Neuron (in vitro differentiated cells): Measurements from ENCODE around the gene CYP39A1.
A peak's percentile ranks its signal among the peaks of the same experiment; 100 is the strongest.

Experiments
- H2AFZ ChIP-seq: one replicate; pipeline ENCODE4 v1.6.1; 2013; ENCODE audit warnings: low read depth, mild to moderate bottlenecking, inconsistent platforms, low read length, moderate library complexity
- H3K27me3 ChIP-seq: one replicate; pipeline ENCODE4 v1.6.1; 2013; ENCODE audit warnings: low read length; ENCODE audit not compliant: insufficient read depth
- H3K36me3 ChIP-seq: one replicate; pipeline ENCODE4 v1.6.1; 2013; ENCODE audit warnings: low read length; ENCODE audit not compliant: insufficient read depth
- H3K4me1 ChIP-seq: one replicate; pipeline ENCODE4 v1.6.1; 2013; ENCODE audit warnings: low read length; ENCODE audit not compliant: insufficient read depth
- H3K4me3 ChIP-seq: 2 replicates; pipeline ENCODE4 v1.5.1; 2013; ENCODE audit warnings: mild to moderate bottlenecking, low read length, moderate library complexity
- H3K9me3 ChIP-seq: one replicate; pipeline ENCODE4 v1.6.1; 2013; ENCODE audit warnings: low read length

CYP39A1 gene

GRCh38 chr6:46652603-46653438 lies at the start of gene CYP39A1, which contains the start of gene SLC25A27:
Gene CYP39A1 (minus strand): TSS chr6:46652818. CDS start chr6:46652582, 236 bp downstream.
Gene SLC25A27 (plus strand): TSS chr6:46652975. CDS start chr6:46653193, 218 bp downstream.
- H3K4me1 ChIP-seq: peaks cover 11% of the 10 kb centered on the region
- peak within 1 kb of the TSS; percentile 100 for H2AFZ ChIP-seq
- peaks cover 13% of the 10 kb centered on the region for H3K27me3 ChIP-seq
- H3K36me3 ChIP-seq: no peaks in the 10 kb centered on the region
- no peaks in the 10 kb centered on the region for H3K9me3 ChIP-seq
- peak within 1 kb of the TSS; percentile 87 for H3K4me3 ChIP-seq

GRCh38 chr6:46699970-46700369 lies 47.4 kb upstream of the CYP39A1 start:
- no peaks in the 10 kb centered on the region for H3K27me3 ChIP-seq
- H3K9me3 ChIP-seq: no peaks in the 10 kb centered on the region
- H3K36me3 ChIP-seq: no peaks in the 10 kb centered on the region
- H3K4me1 ChIP-seq: no peaks in the 10 kb centered on the region
- H3K4me3 ChIP-seq: no peak overlapping the region
- no peak overlapping the region for H2AFZ ChIP-seq

- Histone ChIP-seq H3K4me1 (no peaks in the 10 kb centered on the region), H2AFZ (no peak overlapping the region), H3K9me3 (no peaks in the 10 kb centered on the region), H3K36me3 (no peaks in the 10 kb centered on the region), H3K4me3 (no peak overlapping the region), H3K27me3 (no peaks in the 10 kb centered on the region)
Observed at GRCh38 chr6:46690911-46691451, 38.4 kb upstream of the CYP39A1 start.

- Histone ChIP-seq H2AFZ (no peak overlapping the region), H3K9me3 (no peaks in the 10 kb centered on the region), H3K4me1 (no peaks in the 10 kb centered on the region), H3K36me3 (no peaks in the 10 kb centered on the region), H3K27me3 (no peaks in the 10 kb centered on the region), H3K4me3 (no peak overlapping the region)
Observed at GRCh38 chr6:46690141-46690755, 37.6 kb upstream of the CYP39A1 start.

- Histone ChIP-seq H2AFZ (no peak overlapping the region), H3K27me3 (no peaks in the 10 kb centered on the region), H3K4me1 (no peaks in the 10 kb centered on the region), H3K4me3 (no peak overlapping the region), H3K9me3 (no peaks in the 10 kb centered on the region), H3K36me3 (no peaks in the 10 kb centered on the region)
Observed at GRCh38 chr6:46689657-46690056, 37.0 kb upstream of the CYP39A1 start.

GRCh38 chr6:46688966-46689335 lies 36.3 kb upstream of the CYP39A1 start:
- no peaks in the 10 kb centered on the region for H3K36me3 ChIP-seq
- H3K27me3 ChIP-seq: no peaks in the 10 kb centered on the region
- H3K4me3 ChIP-seq: no peak overlapping the region
- H2AFZ ChIP-seq: no peak overlapping the region
- H3K4me1 ChIP-seq: no peaks in the 10 kb centered on the region
- H3K9me3 ChIP-seq: no peaks in the 10 kb centered on the region

GRCh38 chr6:46688117-46688965 lies 35.7 kb upstream of the CYP39A1 start:
- H3K27me3 ChIP-seq: no peaks in the 10 kb centered on the region
- H3K9me3 ChIP-seq: no peaks in the 10 kb centered on the region
- no peaks in the 10 kb centered on the region for H3K36me3 ChIP-seq
- no peak overlapping the region for H2AFZ ChIP-seq
- no peak overlapping the region for H3K4me3 ChIP-seq
- no peaks in the 10 kb centered on the region for H3K4me1 ChIP-seq

GRCh38 chr6:46687619-46688097 lies 35.0 kb upstream of the CYP39A1 start, which contains the start of gene TDRD6:
Gene TDRD6 (plus strand): TSS chr6:46687885. CDS start chr6:46688129, 244 bp downstream.
- H3K4me3 ChIP-seq: no peak within 1 kb of the TSS
- H2AFZ ChIP-seq: no peak within 1 kb of the TSS
- no peaks in the 10 kb centered on the region for H3K27me3 ChIP-seq

GRCh38 chr6:46684771-46685170 lies 32.2 kb upstream of the CYP39A1 start:
- no peaks in the 10 kb centered on the region for H3K4me1 ChIP-seq
- no peaks in the 10 kb centered on the region for H3K27me3 ChIP-seq
- no peak overlapping the region for H2AFZ ChIP-seq
- no peaks in the 10 kb centered on the region for H3K36me3 ChIP-seq
- no peaks in the 10 kb centered on the region for H3K9me3 ChIP-seq
- H3K4me3 ChIP-seq: no peak overlapping the region

More at GRCh38 chr6:46687619-46688097, 35.0 kb upstream of the CYP39A1 start, which contains the start of gene TDRD6:
- H3K36me3 ChIP-seq: no peaks in the 10 kb centered on the region
- no peaks in the 10 kb centered on the region for H3K4me1 ChIP-seq
- H3K9me3 ChIP-seq: no peaks in the 10 kb centered on the region

GRCh38 chr6:46677314-46677654 lies 24.7 kb upstream of the CYP39A1 start:
- Histone ChIP-seq H2AFZ (no peak overlapping the region), H3K27me3 (no peaks in the 10 kb centered on the region), H3K4me1 (no peaks in the 10 kb centered on the region), H3K4me3 (no peak overlapping the region), H3K36me3 (no peaks in the 10 kb centered on the region), H3K9me3 (no peaks in the 10 kb centered on the region)

- Histone ChIP-seq H3K27me3 (no peaks in the 10 kb centered on the region), H3K9me3 (no peaks in the 10 kb centered on the region), H3K4me1 (no peaks in the 10 kb centered on the region), H3K36me3 (no peaks in the 10 kb centered on the region), H2AFZ (no peak overlapping the region), H3K4me3 (no peak overlapping the region)
Observed at GRCh38 chr6:46676604-46677313, 24.1 kb upstream of the CYP39A1 start.

- no peaks in the 10 kb centered on the region for H3K36me3 ChIP-seq
- H3K4me3 ChIP-seq: no peak overlapping the region
- H3K27me3 ChIP-seq: no peaks in the 10 kb centered on the region
- H2AFZ ChIP-seq: no peak overlapping the region
- no peaks in the 10 kb centered on the region for H3K4me1 ChIP-seq
- no peaks in the 10 kb centered on the region for H3K9me3 ChIP-seq
Observed at GRCh38 chr6:46674410-46674809, 21.8 kb upstream of the CYP39A1 start.
